ENCODE results near the gene HSPB2.
"Not testable (repeated sequence)": the region's sequence is repeated elsewhere in the genome, so short reads cannot be mapped to it uniquely, and the experiment has no call there.

The HSPB2 gene

GRCh38 chr11:111916768-111917167, 4.2 kb downstream of the HSPB2 start:
- no peak for DNase-seq

- no peak for DNase-seq
Observed at GRCh38 chr11:111917312-111917711, 4.8 kb downstream of the HSPB2 start.

GRCh38 chr11:111917788-111918187, 5.3 kb downstream of the HSPB2 start:
- DNase-seq, result no peak

- no peak for DNase-seq
Observed at GRCh38 chr11:111918390-111919256, 6.1 kb downstream of the HSPB2 start, which contains the start of gene C11orf52. Gene C11orf52, plus strand, starts transcription at chr11:111918913. Its CDS starts 60 bp downstream, at chr11:111918973.

- DNase-seq, result no peak
Observed at GRCh38 chr11:111920908-111921307, 8.4 kb downstream of the HSPB2 start.

GRCh38 chr11:111921541-111922230, 9.2 kb downstream of the HSPB2 start:
- no peak for DNase-seq

GRCh38 chr11:111922803-111923202, 10.3 kb downstream of the HSPB2 start:
- DNase-seq, result no peak

GRCh38 chr11:111923351-111923788, 10.8 kb downstream of the HSPB2 start:
- DNase-seq, result no peak

GRCh38 chr11:111923951-111924350, 11.4 kb downstream of the HSPB2 start:
- DNase-seq, result no peak

- no peak for DNase-seq
Observed at GRCh38 chr11:111925953-111926352, 13.4 kb downstream of the HSPB2 start.

GRCh38 chr11:111926505-111927391, 14.2 kb downstream of the HSPB2 start:
- DNase-seq, result peak; percentile 99

GRCh38 chr11:111930472-111930871, 17.9 kb downstream of the HSPB2 start:
- DNase-seq, result no peak

GRCh38 chr11:111932611-111932950, 20.0 kb downstream of the HSPB2 start:
- DNase-seq, result no peak

GRCh38 chr11:111933176-111933575, 20.6 kb downstream of the HSPB2 start:
- not testable (repeated sequence) for DNase-seq

- no peak for DNase-seq
Observed at GRCh38 chr11:111933872-111934271, 21.3 kb downstream of the HSPB2 start.

- no peak for DNase-seq
Observed at GRCh38 chr11:111934306-111934705, 21.8 kb downstream of the HSPB2 start.

- no peak for DNase-seq
Observed at GRCh38 chr11:111935317-111936039, 22.9 kb downstream of the HSPB2 start.

- DNase-seq, result no peak
Observed at GRCh38 chr11:111936040-111936540, 23.6 kb downstream of the HSPB2 start.

GRCh38 chr11:111937461-111937769, 24.9 kb downstream of the HSPB2 start:
- no peak for DNase-seq

GRCh38 chr11:111937844-111938243, 25.3 kb downstream of the HSPB2 start:
- DNase-seq, result no peak

- no peak for DNase-seq
Observed at GRCh38 chr11:111938687-111939160, 26.2 kb downstream of the HSPB2 start.

All from activated T-cell treated with anti-CD3 and anti-CD28 coated beads, Interleukin-2, amount 50 U/mL, for 1 hour (primary cell).